GM19025 (cell line): ENCODE data around the gene ZC3H18.

ENCODE experiments used
- ATAC-seq: cut with Tn5 transposase; IDR thresholded peaks from one replicate; pipeline ENCODE4 v1.9.1; 2021; ENCODE audit warnings: mild to moderate bottlenecking, low read depth, moderate library complexity; ENCODE audit not compliant: unreplicated experiment

The ZC3H18 gene

GRCh38 chr16:88651276-88651988, 81.2 kb downstream of the ZC3H18 start:
- ATAC-seq, result peak; percentile 63

DNA sequence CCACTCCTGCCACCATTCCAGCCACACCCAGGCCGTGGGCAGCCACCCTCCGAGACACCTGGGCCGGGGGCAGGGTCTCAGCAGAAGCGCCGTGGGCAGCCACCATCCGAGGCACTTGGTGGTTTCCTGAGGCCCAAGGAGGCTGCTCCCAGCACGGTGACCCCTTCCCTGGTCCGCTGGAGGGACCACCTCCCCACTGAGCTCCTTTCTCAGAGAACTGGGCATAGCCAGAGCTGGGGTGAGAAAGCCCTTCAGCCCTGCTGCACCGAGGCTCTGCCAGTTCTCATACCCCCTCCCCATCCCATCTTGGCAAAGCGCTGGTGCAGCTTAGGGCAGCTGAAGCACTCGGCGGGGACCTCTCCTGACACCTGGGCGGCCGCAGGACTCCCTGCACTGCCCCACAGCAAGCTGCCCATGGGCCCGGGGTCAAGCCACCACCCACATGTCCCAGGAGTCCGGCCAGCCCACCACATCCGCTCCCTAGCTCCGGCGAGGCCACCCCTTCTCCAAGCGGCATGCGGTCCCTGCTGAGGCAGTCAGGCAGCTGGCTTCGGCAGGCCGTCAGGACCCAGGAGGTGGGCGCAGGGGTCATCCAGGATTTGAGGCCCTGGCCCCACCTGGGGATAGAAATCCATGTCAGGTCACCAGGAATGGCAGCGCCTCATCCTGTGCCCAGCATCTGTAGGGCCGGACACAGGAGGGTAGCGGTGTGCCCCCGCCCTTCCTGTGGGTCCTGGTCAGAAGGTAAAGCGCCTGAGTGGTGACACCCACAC, 82.0 kb downstream of the ZC3H18 start:
- ATAC-seq, result no peak

GRCh38 chr16:88652762-88653063, 82.5 kb downstream of the ZC3H18 start:
- ATAC-seq, result no peak

GRCh38 chr16:88653101-88653500, 82.9 kb downstream of the ZC3H18 start:
- no peak for ATAC-seq

DNA sequence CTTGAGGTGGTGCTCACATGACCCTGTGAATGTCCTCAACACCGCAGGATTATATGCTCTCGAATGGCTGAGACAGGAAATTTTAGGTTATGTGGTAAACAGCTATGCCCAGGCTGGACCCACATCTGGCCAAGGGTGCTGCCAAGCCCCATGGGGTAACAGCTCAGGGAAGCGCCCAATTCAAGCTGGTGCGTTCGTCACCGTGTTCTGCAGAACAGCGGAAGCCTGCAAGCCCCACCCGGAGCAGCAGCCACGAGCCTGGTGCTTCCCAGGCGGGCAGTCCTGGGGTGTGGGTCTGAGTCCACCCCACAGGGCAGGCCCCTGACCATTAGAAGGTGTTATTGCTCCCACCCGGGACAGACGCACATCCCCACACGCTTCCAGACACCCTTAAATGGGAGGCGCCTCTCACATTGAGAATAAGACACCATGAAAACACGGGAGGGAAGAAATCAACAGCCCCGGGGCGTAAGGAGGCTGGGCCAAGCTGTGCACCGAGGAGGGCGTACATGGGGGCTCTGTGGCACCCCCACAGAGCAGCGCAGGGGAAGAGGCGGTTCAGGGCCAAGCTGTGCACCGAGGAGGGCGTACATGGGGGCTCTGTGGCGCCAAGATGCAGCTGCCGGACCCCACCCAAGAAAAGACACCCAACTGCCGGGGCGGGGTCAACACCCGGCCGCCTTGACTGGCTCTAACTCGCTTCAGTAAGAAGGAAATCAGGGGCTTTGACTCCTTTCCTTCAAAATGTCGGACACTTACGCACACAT, 83.6 kb downstream of the ZC3H18 start:
- ATAC-seq, result no peak

DNA sequence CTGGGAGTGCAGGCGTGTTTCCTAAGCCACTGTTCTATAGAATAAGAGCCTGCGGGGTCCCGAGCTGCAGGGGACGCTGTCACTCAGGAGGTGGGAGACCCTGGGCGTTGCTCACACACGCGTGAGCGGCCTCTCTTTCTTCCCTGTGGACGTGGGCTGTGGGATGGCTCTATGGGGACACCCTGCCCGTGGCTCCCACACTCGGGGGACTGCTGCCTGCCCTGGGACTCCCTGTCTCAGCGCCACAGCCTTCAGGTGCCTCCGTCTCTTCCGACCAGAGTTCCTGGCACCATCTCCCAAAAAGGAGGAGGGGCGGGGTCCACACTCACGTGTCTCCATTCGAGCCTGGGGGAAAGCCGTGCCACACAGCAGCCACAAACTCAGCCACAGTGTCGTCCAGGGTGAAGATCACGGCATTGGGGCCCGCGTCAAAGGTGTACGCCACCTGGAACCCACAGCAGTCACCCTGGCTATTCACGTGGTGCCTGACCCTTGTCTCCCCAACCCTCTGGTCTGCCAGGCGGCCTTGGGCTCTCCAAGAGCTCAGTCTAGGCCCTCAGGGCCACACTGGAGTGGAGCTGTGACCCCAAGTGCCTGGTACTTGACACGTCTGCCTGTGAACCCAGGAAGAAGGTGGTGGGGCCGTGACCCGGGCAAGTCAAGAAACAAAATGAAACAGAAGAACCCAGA, 84.3 kb downstream of the ZC3H18 start:
- no peak for ATAC-seq

- ATAC-seq, result no peak
These were observed 85.0 kb downstream of the ZC3H18 start for GRCh38 chr16:88655053-88655732.

DNA sequence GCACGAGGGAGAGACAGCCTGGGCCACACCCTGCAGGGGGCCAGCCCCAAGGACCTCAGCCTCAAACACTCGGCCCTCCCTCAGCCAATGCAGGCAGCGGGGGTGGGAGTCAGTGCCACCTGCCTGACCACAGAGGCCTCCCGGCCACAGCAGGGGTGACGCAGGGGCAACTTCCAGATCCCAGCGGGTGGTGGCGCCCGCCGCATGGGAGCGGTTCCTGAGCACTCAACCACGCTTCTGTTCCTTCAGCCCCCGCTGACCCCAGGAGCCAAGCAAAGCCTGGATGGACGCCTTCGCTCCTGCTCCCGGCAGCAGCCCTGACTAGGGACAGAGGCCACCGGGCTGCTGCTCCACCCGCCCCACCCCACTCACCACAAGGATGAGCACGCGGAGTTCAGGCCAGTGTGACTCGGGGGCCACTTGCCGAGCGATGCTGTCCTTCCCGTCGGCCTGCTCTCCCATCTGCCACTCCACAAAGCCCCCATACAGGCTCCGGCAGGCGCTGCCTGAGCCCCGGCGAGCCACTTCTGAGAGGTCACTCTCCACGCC, 85.6 kb downstream of the ZC3H18 start:
- no peak for ATAC-seq

DNA sequence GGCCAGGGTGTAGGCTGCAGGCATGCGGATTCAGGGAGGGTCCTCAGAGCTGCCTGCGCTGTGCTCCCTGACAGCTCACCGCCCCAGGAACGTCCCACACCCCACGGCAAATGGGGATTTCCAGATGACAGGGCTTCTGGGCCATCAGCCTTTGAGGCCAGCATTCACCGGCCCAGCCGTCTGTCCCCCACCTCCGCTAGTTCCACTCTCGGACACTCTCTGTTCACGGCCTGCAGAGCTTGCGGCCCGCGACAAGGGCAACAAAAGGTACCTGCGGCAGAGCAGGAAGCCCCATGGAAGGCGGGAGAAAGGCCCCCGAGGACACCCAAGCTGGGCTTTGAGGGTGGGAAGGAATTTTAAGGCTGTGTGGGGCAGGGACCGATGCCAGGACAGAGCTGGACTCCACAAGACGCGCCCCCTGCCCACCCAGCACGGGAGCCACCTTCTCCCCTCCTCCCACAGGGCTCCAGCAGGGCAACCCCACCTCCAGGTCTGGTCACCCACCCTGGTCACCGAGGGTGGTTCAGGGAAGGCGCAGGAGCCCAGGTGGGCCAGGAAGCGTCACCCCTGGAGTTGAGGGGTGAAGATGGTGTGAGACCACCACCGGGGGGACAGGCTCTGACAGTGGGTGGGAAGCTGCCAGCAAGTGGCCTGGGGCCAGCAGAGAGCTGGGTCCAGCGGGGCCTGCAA, 86.2 kb downstream of the ZC3H18 start:
- ATAC-seq, result no peak

GRCh38 chr16:88657371-88657770, 87.2 kb downstream of the ZC3H18 start:
- ATAC-seq, result no peak

- ATAC-seq, result no peak
These were observed 88.5 kb downstream of the ZC3H18 start for GRCh38 chr16:88658714-88659113.

DNA sequence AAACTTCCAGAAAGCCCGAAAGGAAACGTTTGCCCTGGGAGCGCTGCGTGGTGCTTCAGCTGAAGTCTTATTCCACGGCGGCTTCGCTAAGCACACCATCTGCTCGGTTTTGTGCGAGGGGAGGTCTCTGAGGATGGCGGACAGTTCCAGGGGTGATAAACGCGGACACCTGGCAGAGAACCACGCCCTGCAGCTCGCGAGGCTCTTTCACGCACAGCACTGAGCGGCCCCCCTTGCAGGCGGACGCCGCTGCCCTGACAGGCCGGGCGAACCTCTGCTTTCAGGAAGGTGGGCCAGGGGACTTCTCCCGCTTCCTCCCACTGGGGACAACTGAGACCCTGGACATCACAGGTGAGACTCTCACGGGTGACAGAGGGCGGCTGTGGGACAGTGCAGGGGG, 89.0 kb downstream of the ZC3H18 start:
- no peak for ATAC-seq

- no peak for ATAC-seq
These were observed 91.3 kb downstream of the ZC3H18 start for GRCh38 chr16:88661468-88661867.

DNA sequence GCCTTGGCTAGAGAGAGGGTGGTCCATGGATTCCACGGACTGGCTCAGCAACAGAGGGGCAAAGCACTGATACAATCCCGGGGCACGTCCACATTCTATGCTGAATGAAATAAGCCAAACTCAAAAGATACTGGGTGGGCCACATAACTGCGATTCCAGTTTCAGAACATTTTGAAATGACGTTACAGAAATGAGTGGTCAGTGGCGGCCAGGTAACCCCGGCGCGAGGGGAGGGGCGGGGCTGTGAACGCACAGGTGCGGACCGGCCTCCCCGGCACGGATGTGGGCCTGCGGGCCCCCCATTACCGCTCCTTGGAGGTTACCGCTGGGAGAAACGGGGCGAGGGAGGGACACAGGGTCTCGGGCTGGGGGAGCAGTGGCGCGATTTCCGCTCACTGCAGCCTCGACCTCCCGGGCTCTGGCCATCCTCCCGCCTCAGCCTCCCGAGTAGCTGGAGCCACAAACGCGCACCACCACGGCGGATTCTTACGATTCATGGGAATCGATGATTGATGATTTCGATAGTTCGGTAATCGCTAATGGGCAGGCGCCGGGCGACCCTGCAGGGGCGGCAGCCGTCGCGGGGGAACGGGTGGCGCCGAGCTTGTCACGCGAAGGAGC, 92.1 kb downstream of the ZC3H18 start:
- peak; percentile 0 for ATAC-seq

DNA sequence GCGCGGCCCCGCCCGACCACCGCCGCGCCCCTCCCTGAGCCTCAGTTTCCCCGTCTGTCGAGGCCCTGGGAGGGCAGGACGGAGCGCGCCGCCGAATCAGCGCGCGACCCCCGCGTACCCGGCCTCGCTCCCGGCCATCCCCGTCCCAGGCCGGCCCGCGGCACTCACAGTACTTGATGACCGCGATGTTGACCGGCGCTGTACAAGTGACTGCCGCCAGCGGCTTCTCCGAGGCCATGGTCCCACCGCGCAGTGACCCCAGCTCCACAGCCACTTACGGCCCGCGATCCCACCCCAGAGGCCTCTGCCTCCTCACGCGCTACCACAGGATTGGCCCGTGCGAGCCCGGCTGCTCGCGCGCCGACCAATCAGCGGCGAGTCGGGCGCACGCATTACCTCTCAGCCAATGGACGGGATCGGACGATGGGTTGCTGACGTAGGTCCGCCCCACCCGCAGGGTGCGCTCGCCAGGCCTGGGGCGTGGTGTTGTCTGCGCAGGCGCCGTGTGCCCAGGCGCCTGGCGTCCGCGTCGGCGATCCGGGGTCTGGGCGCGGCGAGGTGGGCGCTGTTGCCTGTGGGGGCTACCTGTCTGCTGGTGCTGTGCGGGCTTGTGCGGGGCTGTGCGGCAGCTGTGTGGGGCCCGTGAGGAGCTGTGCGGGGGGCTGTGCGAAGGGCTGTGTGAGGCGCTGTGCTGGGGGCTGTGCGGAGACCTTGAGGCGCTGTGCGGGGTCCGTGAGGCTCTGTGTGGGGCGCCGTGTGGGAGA, 92.8 kb downstream of the ZC3H18 start, which contains the start of gene MVD:
TSS of gene MVD (minus strand) at position 249 of the 764 bp plus-strand sequence. CDS start at position 238, 11 bp downstream.
- ATAC-seq, result peak; percentile 97

DNA sequence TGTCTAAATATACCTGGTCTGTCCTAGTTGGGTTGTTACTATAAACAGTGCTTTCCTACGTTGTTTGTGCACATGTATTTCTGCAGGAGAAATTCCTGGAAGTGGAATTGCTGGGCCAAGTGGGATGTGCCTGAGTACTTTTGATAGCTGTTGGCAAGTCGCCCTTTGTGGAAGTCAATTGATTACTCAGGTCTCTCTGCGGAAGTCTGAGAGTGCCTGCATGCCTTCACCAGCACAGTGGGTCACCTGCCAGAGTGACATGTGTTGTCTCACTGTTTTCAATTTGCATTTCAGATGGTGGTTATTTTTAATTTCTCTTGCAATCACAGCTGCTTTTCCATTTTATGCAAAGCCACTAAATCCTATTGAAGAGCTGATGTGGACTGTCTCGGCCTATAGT, 94.9 kb downstream of the ZC3H18 start:
- no peak for ATAC-seq

DNA sequence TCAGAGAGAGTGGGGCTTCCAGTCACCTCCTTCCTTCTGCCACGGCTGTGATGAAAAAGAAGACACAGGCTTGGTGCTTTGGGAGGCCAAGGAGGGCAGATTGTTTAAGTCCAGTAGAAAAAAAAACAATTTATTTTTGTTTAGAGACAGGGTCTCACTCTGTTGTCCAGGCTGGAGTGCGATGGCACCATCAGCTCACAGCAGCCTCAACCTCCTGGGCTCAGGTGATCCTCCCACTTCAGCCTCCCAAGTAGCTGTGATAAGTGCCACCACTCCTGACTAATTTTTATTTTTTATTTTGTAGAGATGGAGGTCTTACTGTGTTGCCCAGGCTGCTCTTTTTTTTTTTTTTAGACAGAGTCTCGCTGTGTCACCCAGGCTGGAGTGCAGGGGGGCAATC, 95.4 kb downstream of the ZC3H18 start:
- ATAC-seq, result no peak

DNA sequence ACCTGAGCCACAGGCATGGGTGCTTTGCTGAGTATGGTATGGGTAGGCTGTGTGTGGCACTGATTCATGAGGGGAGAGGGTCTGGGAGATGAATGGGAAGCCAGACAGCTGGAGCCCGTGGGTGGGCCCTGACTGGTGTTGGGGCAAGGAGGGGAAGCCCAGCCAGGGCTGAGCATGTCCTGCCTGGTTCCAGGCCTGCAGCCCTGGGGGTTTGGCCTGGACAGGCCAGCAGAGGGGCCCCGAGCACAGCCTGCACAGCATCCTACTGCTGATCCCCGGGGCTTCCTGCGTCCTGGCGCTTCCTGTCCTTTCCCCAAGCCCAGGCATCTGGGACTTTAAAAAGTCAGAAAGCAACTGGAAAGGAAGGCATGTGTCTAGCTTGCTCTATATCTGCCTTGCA, 97.3 kb downstream of the ZC3H18 start:
- ATAC-seq, result no peak
